Adrenal gland (tissue), 5 donors: ENCODE data around the gene MEIS3.

ENCODE experiments used
- CTCF ChIP-seq, 6 experiments: fragments of 450-650 bp in 4 of 6; fragments of 200-600 bp in 2 of 6; sonication (generic) in 1 of 6; IDR thresholded peaks; 1 replicate in 5 of 6; 2 replicates in 1 of 6; pipeline versions ENCODE4 v1.5.1 to v1.8.0; 2016 to 2021; ENCODE audit warnings: antibody characterized with exemption in 6 of 6, mild to moderate bottlenecking in 2 of 6, moderate library complexity in 1 of 6
- POLR2A ChIP-seq, 2 donors: fragments of 450-650 bp; IDR thresholded peaks; one replicate each; pipeline ENCODE4 v1.6.1; 2017; ENCODE audit warnings: antibody characterized with exemption in 2 of 2, mild to moderate bottlenecking in 2 of 2, moderate library complexity in 1 of 2
- donor health status: DM: no; HTN: no; CAD: no.

- no peak for TF ChIP-seq CTCF (IDR thresholded peaks at IDR 0.05)
- TF ChIP-seq POLR2A (IDR thresholded peaks at IDR 0.05) = no peak
These were observed 2.7 kb downstream of the MEIS3 start for GRCh38 chr19:47416643-47416985.
